HG02798 (cell line): ENCODE measurements around the gene FAM24B.
"Not testable (repeated sequence)": the region's sequence is repeated elsewhere in the genome, so short reads cannot be mapped to it uniquely, and the experiment has no call there.

ENCODE experiments used
- ATAC-seq: cut with Tn5 transposase; IDR thresholded peaks from one replicate; pipeline ENCODE4 v1.9.1; 2021; ENCODE audit warnings: mild to moderate bottlenecking; ENCODE audit not compliant: unreplicated experiment, poor library complexity

FAM24B gene

GRCh38 chr10:122861711-122862161 is 17.6 kb downstream of the FAM24B start:
- ATAC-seq = no peak

GRCh38 chr10:122859527-122859926 is 19.9 kb downstream of the FAM24B start:
- no peak for ATAC-seq

GRCh38 chr10:122858042-122858441 is 21.3 kb downstream of the FAM24B start:
- ATAC-seq = not testable (repeated sequence)

GRCh38 chr10:122856902-122857301 is 22.5 kb downstream of the FAM24B start:
- ATAC-seq = no peak

GRCh38 chr10:122855745-122856144 is 23.6 kb downstream of the FAM24B start:
- ATAC-seq = no peak

GRCh38 chr10:122854648-122855047 is 24.7 kb downstream of the FAM24B start:
- no peak for ATAC-seq

GRCh38 chr10:122853665-122854313 is 25.6 kb downstream of the FAM24B start:
- no peak for ATAC-seq

GRCh38 chr10:122852261-122852660 is 27.1 kb downstream of the FAM24B start:
- ATAC-seq = no peak

- ATAC-seq = no peak
Measured at GRCh38 chr10:122850705-122851640, 28.4 kb downstream of the FAM24B start.

GRCh38 chr10:122849900-122850605 is 29.3 kb downstream of the FAM24B start:
- no peak for ATAC-seq

GRCh38 chr10:122849090-122849489 is 30.3 kb downstream of the FAM24B start:
- ATAC-seq = no peak

- ATAC-seq = no peak
Measured at GRCh38 chr10:122847782-122848604, 31.4 kb downstream of the FAM24B start.

- no peak for ATAC-seq
Measured at GRCh38 chr10:122845783-122846332, 33.5 kb downstream of the FAM24B start, which contains the start of gene CUZD1. CUZD1 (minus strand) TSS chr10:122845857; CDS start chr10:122845843, 14 bp downstream.

- ATAC-seq = no peak
Measured at GRCh38 chr10:122844146-122844545, 35.2 kb downstream of the FAM24B start.

GRCh38 chr10:122841569-122841968 is 37.8 kb downstream of the FAM24B start:
- ATAC-seq = no peak

GRCh38 chr10:122839505-122839904 is 39.9 kb downstream of the FAM24B start:
- no peak for ATAC-seq

GRCh38 chr10:122838880-122839279 is 40.5 kb downstream of the FAM24B start:
- no peak for ATAC-seq

GRCh38 chr10:122835908-122836307 is 43.5 kb downstream of the FAM24B start:
- no peak for ATAC-seq

- no peak for ATAC-seq
Measured at GRCh38 chr10:122830965-122831353, 48.4 kb downstream of the FAM24B start.
